Measurements from ENCODE around the gene ETV7.
A peak's percentile ranks its signal among the peaks of the same experiment; 100 is the strongest.
"Not testable (repeated sequence)": the region's sequence is repeated elsewhere in the genome, so short reads cannot be mapped to it uniquely, and the experiment has no call there.

The ETV7 gene

GRCh38 chr6:36340618-36341454 lies 46.6 kb downstream of the ETV7 start:
- Histone ChIP-seq H3K4ac (ENCODE audit: low read depth, low read length) (no peak overlapping the region), H2BK5ac (ENCODE audit: low read length) (no peak overlapping the region), H3K27me3 (ENCODE audit: insufficient read depth, low read length, poor library complexity) (peaks cover 3% of the 10 kb centered on the region), H3K36me3 (ENCODE audit: control insufficient read depth, insufficient read depth, low read length) (no peaks in the 10 kb centered on the region), H3K9ac (ENCODE audit: low read length) (peak overlapping the region; percentile 57), H3K4me2 (ENCODE audit: low read length) (peak overlapping the region; percentile 91), H3K27ac (ENCODE audit: low read depth, low read length) (no peak overlapping the region), H4K5ac (ENCODE audit: low read length) (no peak overlapping the region), H3K18ac (ENCODE audit: low read length) (no peak overlapping the region), H2BK15ac (replicated peaks; ENCODE audit: low read depth) (no peak overlapping the region), H3K4me1 (ENCODE audit: control insufficient read depth, low read depth, low read length) (no peaks in the 10 kb centered on the region), H3K4me3 (ENCODE audit: low read length) (no peak overlapping the region), H3K79me1 (ENCODE audit: low read length) (no peaks in the 10 kb centered on the region), H3K23ac (ENCODE audit: low read length) (peak overlapping the region; percentile 30), H4K8ac (ENCODE audit: low read depth, low read length) (no peak overlapping the region), H3K79me2 (ENCODE audit: control insufficient read depth, insufficient read depth, low read length) (no peaks in the 10 kb centered on the region), H2AK5ac (ENCODE audit: low read length) (no peak overlapping the region), H2BK120ac (ENCODE audit: low read depth, low read length) (no peak overlapping the region), H3K56ac (ENCODE audit: low read length) (peak overlapping the region; percentile 79)
- peak; percentile 79 for DNase-seq
- WGBS (ENCODE audit: extremely low coverage, insufficient coverage, low lambda C conversion rate), result no CpG with 5 or more reads among the region's 36 CpGs

DNA sequence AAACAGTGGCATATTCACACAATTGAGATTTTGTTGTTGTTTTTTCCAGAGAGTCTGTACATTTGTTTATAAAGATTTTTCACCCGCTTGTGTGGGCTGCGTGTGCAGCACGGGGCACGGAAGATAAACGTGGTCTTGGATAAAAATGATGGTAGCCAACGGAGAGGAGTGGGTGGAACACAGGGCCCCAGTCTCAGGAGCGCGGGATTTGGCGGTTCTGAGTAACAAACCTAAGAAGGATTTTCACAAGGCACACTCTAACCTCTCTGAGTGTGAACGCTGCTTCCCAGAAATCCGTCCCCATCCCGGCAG lies 47.2 kb downstream of the ETV7 start:
- H4K8ac ChIP-seq (ENCODE audit: low read depth, low read length), result no peak overlapping the region
- no peak overlapping the region for H3K4me3 ChIP-seq (ENCODE audit: low read length)
- no peaks in the 10 kb centered on the region for H3K36me3 ChIP-seq (ENCODE audit: control insufficient read depth, insufficient read depth, low read length)
- no peaks in the 10 kb centered on the region for H3K79me2 ChIP-seq (ENCODE audit: control insufficient read depth, insufficient read depth, low read length)
- peaks cover 3% of the 10 kb centered on the region for H3K27me3 ChIP-seq (ENCODE audit: insufficient read depth, low read length, poor library complexity)
- H3K4me1 ChIP-seq (ENCODE audit: control insufficient read depth, low read depth, low read length), result no peaks in the 10 kb centered on the region
- H2BK120ac ChIP-seq (ENCODE audit: low read depth, low read length), result no peak overlapping the region
- no peak overlapping the region for H3K56ac ChIP-seq (ENCODE audit: low read length)
- no peak overlapping the region for H4K5ac ChIP-seq (ENCODE audit: low read length)
- H3K18ac ChIP-seq (ENCODE audit: low read length), result no peak overlapping the region
- no peak overlapping the region for H2BK15ac ChIP-seq (replicated peaks; ENCODE audit: low read depth)
- no peak overlapping the region for H3K4ac ChIP-seq (ENCODE audit: low read depth, low read length)
- no peaks in the 10 kb centered on the region for H3K79me1 ChIP-seq (ENCODE audit: low read length)
- DNase-seq, result no peak
- no peak overlapping the region for H3K9ac ChIP-seq (ENCODE audit: low read length)
- H3K27ac ChIP-seq (ENCODE audit: low read depth, low read length), result no peak overlapping the region
- no peak overlapping the region for H3K4me2 ChIP-seq (ENCODE audit: low read length)
- no peak overlapping the region for H2BK5ac ChIP-seq (ENCODE audit: low read length)
- H3K23ac ChIP-seq (ENCODE audit: low read length), result no peak overlapping the region
- no peak overlapping the region for H2AK5ac ChIP-seq (ENCODE audit: low read length)
- no CpG with 5 or more reads among the region's 12 CpGs for WGBS (ENCODE audit: extremely low coverage, insufficient coverage, low lambda C conversion rate)

GRCh38 chr6:36339146-36339545 lies 48.3 kb downstream of the ETV7 start:
- Histone ChIP-seq H3K27me3 (ENCODE audit: insufficient read depth, low read length, poor library complexity) (peaks cover 3% of the 10 kb centered on the region), H3K4me2 (ENCODE audit: low read length) (no peak overlapping the region), H3K9ac (ENCODE audit: low read length) (no peak overlapping the region), H2AK5ac (ENCODE audit: low read length) (no peak overlapping the region), H3K23ac (ENCODE audit: low read length) (no peak overlapping the region), H3K18ac (ENCODE audit: low read length) (no peak overlapping the region), H3K27ac (ENCODE audit: low read depth, low read length) (no peak overlapping the region), H3K56ac (ENCODE audit: low read length) (no peak overlapping the region), H3K4ac (ENCODE audit: low read depth, low read length) (no peak overlapping the region), H3K4me1 (ENCODE audit: control insufficient read depth, low read depth, low read length) (no peaks in the 10 kb centered on the region), H4K8ac (ENCODE audit: low read depth, low read length) (no peak overlapping the region), H3K79me2 (ENCODE audit: control insufficient read depth, insufficient read depth, low read length) (no peaks in the 10 kb centered on the region), H2BK5ac (ENCODE audit: low read length) (no peak overlapping the region), H3K79me1 (ENCODE audit: low read length) (no peaks in the 10 kb centered on the region), H3K36me3 (ENCODE audit: control insufficient read depth, insufficient read depth, low read length) (no peaks in the 10 kb centered on the region), H4K5ac (ENCODE audit: low read length) (no peak overlapping the region), H2BK120ac (ENCODE audit: low read depth, low read length) (no peak overlapping the region), H3K4me3 (ENCODE audit: low read length) (no peak overlapping the region), H2BK15ac (replicated peaks; ENCODE audit: low read depth) (no peak overlapping the region)
- no CpG with 5 or more reads among the region's 12 CpGs for WGBS (ENCODE audit: extremely low coverage, insufficient coverage, low lambda C conversion rate)
- no peak for DNase-seq

- H4K5ac ChIP-seq (ENCODE audit: low read length); H3K27me3 ChIP-seq (ENCODE audit: insufficient read depth, low read length, poor library complexity); H2BK5ac ChIP-seq (ENCODE audit: low read length); H3K56ac ChIP-seq (ENCODE audit: low read length); H3K4me1 ChIP-seq (ENCODE audit: control insufficient read depth, low read depth, low read length); H3K4ac ChIP-seq (ENCODE audit: low read depth, low read length); H2BK15ac ChIP-seq (replicated peaks; ENCODE audit: low read depth); H2BK120ac ChIP-seq (ENCODE audit: low read depth, low read length); DNase-seq; H4K8ac ChIP-seq (ENCODE audit: low read depth, low read length); H3K9ac ChIP-seq (ENCODE audit: low read length); H3K79me2 ChIP-seq (ENCODE audit: control insufficient read depth, insufficient read depth, low read length); H3K4me2 ChIP-seq (ENCODE audit: low read length); H2AK5ac ChIP-seq (ENCODE audit: low read length); H3K4me3 ChIP-seq (ENCODE audit: low read length); H3K79me1 ChIP-seq (ENCODE audit: low read length); H3K27ac ChIP-seq (ENCODE audit: low read depth, low read length); H3K36me3 ChIP-seq (ENCODE audit: control insufficient read depth, insufficient read depth, low read length); H3K23ac ChIP-seq (ENCODE audit: low read length); H3K18ac ChIP-seq (ENCODE audit: low read length): not testable (repeated sequence)
- WGBS (ENCODE audit: extremely low coverage, insufficient coverage, low lambda C conversion rate), result no CpG with 5 or more reads among the region's 1 CpG
These were observed 49.2 kb downstream of the ETV7 start for GRCh38 chr6:36338223-36338622.

DNA sequence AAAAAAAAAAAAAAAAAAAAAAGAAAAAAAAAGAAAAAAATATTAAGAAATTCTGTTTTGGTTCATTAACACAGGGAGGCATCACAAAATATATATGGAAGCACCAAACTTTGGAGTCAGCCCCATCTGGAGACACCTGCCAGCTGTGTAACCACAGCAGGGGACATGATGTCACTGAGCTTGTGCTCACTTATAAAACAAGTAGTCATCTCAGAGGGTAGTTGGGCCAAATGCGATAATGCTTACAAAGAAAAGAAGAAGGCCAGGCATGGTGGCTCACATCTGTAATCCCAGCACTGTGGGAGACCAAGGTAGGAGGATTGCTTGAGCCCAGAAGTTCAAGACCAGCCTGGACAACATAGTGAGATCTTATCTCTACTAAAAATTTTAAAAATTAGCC lies 49.7 kb downstream of the ETV7 start:
- Histone ChIP-seq H3K23ac (ENCODE audit: low read length) (no peak overlapping the region), H3K9ac (ENCODE audit: low read length) (no peak overlapping the region), H4K8ac (ENCODE audit: low read depth, low read length) (no peak overlapping the region), H2BK5ac (ENCODE audit: low read length) (no peak overlapping the region), H3K4me2 (ENCODE audit: low read length) (no peak overlapping the region), H2BK15ac (replicated peaks; ENCODE audit: low read depth) (no peak overlapping the region), H2AK5ac (ENCODE audit: low read length) (no peak overlapping the region), H3K4me3 (ENCODE audit: low read length) (no peak overlapping the region), H3K4ac (ENCODE audit: low read depth, low read length) (no peak overlapping the region), H3K79me1 (ENCODE audit: low read length) (no peaks in the 10 kb centered on the region), H3K36me3 (ENCODE audit: control insufficient read depth, insufficient read depth, low read length) (no peaks in the 10 kb centered on the region), H3K18ac (ENCODE audit: low read length) (no peak overlapping the region), H3K27ac (ENCODE audit: low read depth, low read length) (no peak overlapping the region), H3K4me1 (ENCODE audit: control insufficient read depth, low read depth, low read length) (no peaks in the 10 kb centered on the region), H2BK120ac (ENCODE audit: low read depth, low read length) (no peak overlapping the region), H3K79me2 (ENCODE audit: control insufficient read depth, insufficient read depth, low read length) (no peaks in the 10 kb centered on the region), H4K5ac (ENCODE audit: low read length) (no peak overlapping the region), H3K56ac (ENCODE audit: low read length) (no peak overlapping the region), H3K27me3 (ENCODE audit: insufficient read depth, low read length, poor library complexity) (peaks cover 3% of the 10 kb centered on the region)
- no CpG with 5 or more reads among the region's 1 CpG for WGBS (ENCODE audit: extremely low coverage, insufficient coverage, low lambda C conversion rate)
- no peak for DNase-seq

DNA sequence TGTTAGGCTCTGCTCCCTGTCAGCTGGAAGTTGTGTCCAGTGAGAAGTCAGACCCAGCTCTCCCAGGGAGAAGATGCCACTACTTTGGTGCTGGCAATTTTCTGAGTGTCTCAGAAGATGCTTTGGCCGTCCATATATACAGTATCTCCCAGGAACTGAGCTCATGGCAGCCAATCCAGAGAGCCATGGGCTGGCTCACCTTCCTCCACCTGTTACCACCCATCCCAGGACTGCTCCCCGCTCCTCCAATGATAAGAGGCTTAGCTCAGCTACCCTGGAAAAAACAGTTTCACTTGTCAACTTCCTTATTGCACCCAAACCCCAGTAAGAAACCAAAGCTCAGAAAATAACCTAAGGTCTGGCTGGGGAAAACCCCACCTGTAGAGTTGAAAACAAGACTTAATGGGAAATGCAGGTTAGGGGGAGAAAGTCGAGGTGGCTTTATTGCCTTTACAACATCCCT lies 50.7 kb downstream of the ETV7 start, which contains the start of gene BNIP5:
Gene BNIP5, minus strand, starts transcription at position 110 of the 463 bp plus-strand sequence. CDS start 6,198 bp downstream, outside the sequence.
- H2BK15ac ChIP-seq (replicated peaks; ENCODE audit: low read depth), result no peak within 1 kb of the TSS
- H3K79me1 ChIP-seq (ENCODE audit: low read length), result no peaks in the 10 kb centered on the region
- H3K4me1 ChIP-seq (ENCODE audit: control insufficient read depth, low read depth, low read length), result no peaks in the 10 kb centered on the region
- no peak within 1 kb of the TSS for H2BK5ac ChIP-seq (ENCODE audit: low read length)
- H3K27me3 ChIP-seq (ENCODE audit: insufficient read depth, low read length, poor library complexity), result peaks cover 3% of the 10 kb centered on the region
- H3K18ac ChIP-seq (ENCODE audit: low read length), result no peak within 1 kb of the TSS
- no peak within 1 kb of the TSS for H2BK120ac ChIP-seq (ENCODE audit: low read depth, low read length)
- H3K4ac ChIP-seq (ENCODE audit: low read depth, low read length), result no peak within 1 kb of the TSS
- H3K4me2 ChIP-seq (ENCODE audit: low read length), result no peak within 1 kb of the TSS
- H3K27ac ChIP-seq (ENCODE audit: low read depth, low read length), result no peak within 1 kb of the TSS
- H2AK5ac ChIP-seq (ENCODE audit: low read length), result no peak within 1 kb of the TSS
- no peak within 1 kb of the TSS for H3K56ac ChIP-seq (ENCODE audit: low read length)
- no peak within 1 kb of the TSS for H3K23ac ChIP-seq (ENCODE audit: low read length)
- no peaks in the 10 kb centered on the region for H3K79me2 ChIP-seq (ENCODE audit: control insufficient read depth, insufficient read depth, low read length)
- H3K36me3 ChIP-seq (ENCODE audit: control insufficient read depth, insufficient read depth, low read length), result no peaks in the 10 kb centered on the region
- no peak within 1 kb of the TSS for H4K5ac ChIP-seq (ENCODE audit: low read length)
- H3K4me3 ChIP-seq (ENCODE audit: low read length), result no peak within 1 kb of the TSS
- no peak for DNase-seq
- WGBS (ENCODE audit: extremely low coverage, insufficient coverage, low lambda C conversion rate), result no CpG with 5 or more reads among the region's 3 CpGs
- H3K9ac ChIP-seq (ENCODE audit: low read length), result no peak within 1 kb of the TSS
- no peak within 1 kb of the TSS for H4K8ac ChIP-seq (ENCODE audit: low read depth, low read length)

Measured in mesendoderm (in vitro differentiated cells).